ENCODE results near the gene TOR2A.

GRCh38 chr9:127730262-127730661 lies 4.8 kb downstream of the TOR2A start:
- TF ChIP-seq ELK1 (CRISPR knock-in tag; IDR thresholded peaks at IDR 0.05) (no peak), ZNF165 (CRISPR knock-in tag; IDR thresholded peaks at IDR 0.05; ENCODE audit: borderline replicate concordance) (no peak), YY1 (IDR thresholded peaks at IDR 0.05; ENCODE audit: borderline replicate concordance in 1 of 3, control insufficient read depth in 1 of 3, extremely low read depth in 1 of 3, insufficient read depth in 3 of 3, insufficient read length in 1 of 3, insufficient replicate concordance in 2 of 3, low read depth in 1 of 3, low read length in 2 of 3) (no peak), MYC (IDR thresholded peaks at IDR 0.05; ENCODE audit: low read depth, low read length) (no peak), MYC (CRISPR knock-in tag; IDR thresholded peaks at IDR 0.05; ENCODE audit: borderline replicate concordance, low read depth) (no peak), ZNF121 (CRISPR knock-in tag; conservative IDR thresholded peaks at IDR 0.05) (no peak), DACH1 (IDR thresholded peaks at IDR 0.05; ENCODE audit: partially characterized antibody) (no peak), NR3C1 (CRISPR knock-in tag; IDR thresholded peaks at IDR 0.05) (no peak), ATF6 (CRISPR knock-in tag; IDR thresholded peaks at IDR 0.05) (no peak), BHLHE40 (IDR thresholded peaks at IDR 0.05; ENCODE audit: low read length) (no peak), BRCA1 (IDR thresholded peaks at IDR 0.05) (no peak), BRCA1 (CRISPR knock-in tag; IDR thresholded peaks at IDR 0.05) (no peak)
